ENCODE measurements around the gene CAPZA2. TPM values are rescaled to one million over a fixed set of nuclear protein-coding genes. Genes with fewer than 3 reads are reported as not detected.

CAPZA2 gene
- total RNA-seq, 2 experiments from 2014 or later, result 131 to 135 TPM

DNA sequence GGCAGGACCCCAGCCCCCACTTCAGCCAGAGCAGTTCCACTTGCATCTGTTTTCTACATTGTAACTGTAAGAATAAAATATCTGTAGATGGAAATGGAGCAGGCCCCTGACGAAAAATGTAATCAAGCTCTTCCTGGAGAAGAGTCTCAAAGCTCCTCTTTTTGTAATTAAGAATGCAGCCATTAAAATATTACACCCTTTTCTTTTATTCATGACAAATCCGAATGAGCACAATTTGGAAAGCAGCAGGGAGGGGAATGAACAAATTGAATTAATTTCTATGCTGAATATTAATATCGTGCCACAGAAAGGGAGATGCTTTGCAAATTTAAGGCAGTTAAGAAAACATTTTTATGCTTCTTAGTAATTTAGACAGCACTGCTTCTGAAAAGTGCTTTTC lies 24.8 kb upstream of the CAPZA2 start:
- DNase-seq, result no peak
- Mint-ChIP-seq H3K4me1 (no peaks in the 10 kb centered on the region), H3K4me3 (no peak overlapping the region), H3K27ac (no peak overlapping the region), H3K36me3 (no peaks in the 10 kb centered on the region), H3K9me3 (no peaks in the 10 kb centered on the region), H3K27me3 (peaks cover 16% of the 10 kb centered on the region)
- POLR2A ChIA-PET, result no interaction called here
- no peak for ATAC-seq (ENCODE audit: low read depth)

DNA sequence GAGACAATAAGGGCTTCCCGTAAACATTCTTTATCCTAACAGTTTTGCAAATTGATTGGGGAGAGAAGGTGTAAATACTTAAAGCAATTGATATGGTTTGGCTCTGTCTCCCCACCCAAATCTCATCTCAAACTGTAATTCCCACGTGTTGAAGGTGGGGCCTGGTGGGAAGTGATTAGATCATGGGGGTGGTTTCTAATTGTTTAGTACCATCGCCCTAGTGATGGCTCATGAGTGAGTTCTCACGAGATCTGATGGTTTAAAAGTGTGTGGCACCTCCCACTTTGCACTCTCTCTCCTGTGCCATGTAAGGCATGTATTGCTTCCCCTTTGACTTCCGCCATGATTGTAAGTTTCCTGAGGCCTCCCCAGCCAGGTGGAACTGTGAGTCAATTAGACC lies 22.1 kb upstream of the CAPZA2 start:
- no peaks in the 10 kb centered on the region for H3K36me3 Mint-ChIP-seq
- peaks cover 9% of the 10 kb centered on the region for H3K4me1 Mint-ChIP-seq
- H3K27ac Mint-ChIP-seq, result no peak overlapping the region
- DNase-seq (no peak), ATAC-seq (ENCODE audit: low read depth) (no peak)
- peaks cover 16% of the 10 kb centered on the region for H3K27me3 Mint-ChIP-seq
- POLR2A ChIA-PET, result no interaction called here
- H3K9me3 Mint-ChIP-seq, result no peaks in the 10 kb centered on the region
- no peak overlapping the region for H3K4me3 Mint-ChIP-seq

DNA sequence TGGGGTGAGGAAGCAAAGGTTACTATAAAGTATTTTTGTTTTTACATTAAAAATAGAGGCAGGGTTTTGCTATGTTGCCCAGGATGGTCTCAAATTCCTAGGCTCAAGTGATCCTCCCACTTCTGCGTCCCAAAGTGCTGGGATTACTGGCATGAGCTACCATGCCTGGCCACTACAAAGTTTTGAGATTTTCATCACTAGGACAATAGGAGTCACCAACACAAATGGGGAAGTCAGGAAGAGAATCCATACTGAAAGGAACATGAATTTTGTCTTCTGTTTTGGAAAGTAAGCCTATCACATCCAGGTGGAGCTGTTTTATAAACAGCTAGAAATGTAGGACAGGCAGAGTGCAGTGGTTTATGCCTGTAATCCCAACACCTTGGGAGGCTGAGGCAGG lies 20.0 kb upstream of the CAPZA2 start:
- Mint-ChIP-seq H3K4me1 (peaks cover 9% of the 10 kb centered on the region), H3K9me3 (no peaks in the 10 kb centered on the region), H3K36me3 (no peaks in the 10 kb centered on the region), H3K27me3 (peaks cover 21% of the 10 kb centered on the region), H3K27ac (no peak overlapping the region), H3K4me3 (no peak overlapping the region)
- no peak for DNase-seq
- POLR2A ChIA-PET, result no interaction called here
- ATAC-seq (ENCODE audit: low read depth), result no peak

DNA sequence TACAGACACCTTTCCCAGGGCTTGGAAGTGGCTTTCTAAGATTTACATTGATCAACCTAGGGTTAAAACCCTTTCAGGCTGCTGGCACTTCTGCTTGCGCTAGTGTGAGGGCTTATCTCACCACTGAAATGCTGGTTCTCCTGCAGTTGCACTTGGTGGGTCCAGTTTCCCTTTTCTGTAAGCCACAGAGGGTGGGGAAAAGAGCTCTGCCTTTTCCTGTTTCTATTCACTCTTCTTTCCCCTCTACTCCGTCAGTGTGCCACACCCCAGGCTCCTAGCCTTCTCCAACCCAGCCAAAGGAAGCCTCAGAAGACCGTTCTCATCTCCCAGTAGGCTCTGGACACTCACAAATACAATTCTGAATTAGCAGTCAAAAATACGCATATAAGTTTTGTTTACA lies 19.0 kb upstream of the CAPZA2 start:
- no peaks in the 10 kb centered on the region for H3K9me3 Mint-ChIP-seq
- H3K27me3 Mint-ChIP-seq, result peaks cover 20% of the 10 kb centered on the region
- H3K4me3 Mint-ChIP-seq, result peak overlapping the region; percentile 66
- DNase-seq (no peak), ATAC-seq (ENCODE audit: low read depth) (peak; percentile 26)
- POLR2A ChIA-PET, result no interaction called here
- no peaks in the 10 kb centered on the region for H3K36me3 Mint-ChIP-seq
- no peak overlapping the region for H3K27ac Mint-ChIP-seq
- H3K4me1 Mint-ChIP-seq, result peaks cover 9% of the 10 kb centered on the region

DNA sequence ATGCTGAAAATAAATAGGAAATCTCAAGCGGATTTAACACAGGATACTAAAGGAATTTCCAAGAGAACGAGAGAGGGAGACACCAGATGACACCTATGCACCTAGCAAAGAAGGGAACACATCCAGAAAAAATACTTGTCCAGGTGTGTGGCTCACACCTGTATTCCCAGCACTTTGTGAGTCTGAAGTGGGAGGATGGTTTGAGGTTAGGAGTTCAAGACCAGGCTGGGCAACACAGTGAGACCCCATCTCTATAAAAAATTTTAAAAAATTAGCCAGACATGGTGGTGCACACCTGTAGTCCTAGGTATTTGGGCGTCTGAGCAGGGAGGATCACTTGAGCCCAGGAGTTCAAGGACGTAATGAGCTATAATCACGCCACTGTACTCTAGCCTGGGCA lies 11.2 kb upstream of the CAPZA2 start:
- Mint-ChIP-seq H3K27me3 (peaks cover 35% of the 10 kb centered on the region), H3K36me3 (no peaks in the 10 kb centered on the region), H3K4me3 (no peak overlapping the region), H3K9me3 (no peaks in the 10 kb centered on the region), H3K27ac (no peak overlapping the region), H3K4me1 (peaks cover 3% of the 10 kb centered on the region)
- POLR2A ChIA-PET, result no interaction called here
- DNase-seq, result no peak
- ATAC-seq (ENCODE audit: low read depth), result no peak

DNA sequence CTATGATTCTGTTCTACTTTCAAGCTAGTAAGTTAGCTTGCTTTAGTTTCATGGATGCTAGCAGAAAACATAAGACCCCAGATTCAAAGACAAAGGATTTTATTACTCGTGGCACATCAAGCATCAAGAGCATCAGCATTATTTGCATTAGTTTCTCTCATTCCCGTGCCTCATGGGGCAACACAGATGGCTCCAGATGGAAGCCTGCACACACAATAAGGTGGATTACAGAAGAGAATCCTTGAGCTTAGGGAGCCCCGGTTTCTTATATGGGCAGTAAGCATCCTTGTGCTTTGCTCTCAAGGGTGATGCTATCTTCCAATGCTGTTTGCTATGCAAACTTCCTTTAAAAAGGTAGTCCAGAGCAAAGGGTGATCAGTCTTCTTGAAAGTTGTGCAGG lies 10.7 kb upstream of the CAPZA2 start:
- POLR2A ChIA-PET, result no interaction called here
- Mint-ChIP-seq H3K27me3 (peaks cover 32% of the 10 kb centered on the region), H3K27ac (no peak overlapping the region), H3K4me1 (peaks cover 3% of the 10 kb centered on the region), H3K4me3 (no peak overlapping the region), H3K9me3 (no peaks in the 10 kb centered on the region), H3K36me3 (no peaks in the 10 kb centered on the region)
- DNase-seq (no peak), ATAC-seq (ENCODE audit: low read depth) (no peak)

DNA sequence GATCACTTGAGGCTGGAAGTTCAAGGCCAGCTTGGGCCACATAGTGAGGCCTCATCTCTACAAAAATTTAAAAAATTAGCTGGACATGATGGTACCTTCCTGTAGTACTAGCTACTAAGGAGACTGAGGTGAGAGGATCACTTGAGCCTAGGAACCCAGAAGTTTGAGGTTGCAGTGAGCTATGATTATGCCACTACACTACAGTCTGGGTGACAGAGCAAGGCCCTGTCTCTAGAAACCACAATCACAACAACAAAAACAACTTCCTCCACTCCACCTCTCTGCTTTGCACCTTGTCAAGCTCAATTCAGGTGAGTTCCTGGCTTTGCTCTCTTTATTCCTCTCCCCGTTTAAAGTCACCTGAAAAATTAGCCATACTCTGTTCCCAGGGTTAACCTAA lies 8.3 kb upstream of the CAPZA2 start:
- ATAC-seq (ENCODE audit: low read depth), result peak; percentile 26
- H3K4me3 Mint-ChIP-seq, result no peak overlapping the region
- H3K9me3 Mint-ChIP-seq, result no peaks in the 10 kb centered on the region
- no peak for DNase-seq
- no peak overlapping the region for H3K27ac Mint-ChIP-seq
- POLR2A ChIA-PET, result no interaction called here
- peaks cover 3% of the 10 kb centered on the region for H3K4me1 Mint-ChIP-seq
- H3K27me3 Mint-ChIP-seq, result peaks cover 46% of the 10 kb centered on the region
- no peaks in the 10 kb centered on the region for H3K36me3 Mint-ChIP-seq

DNA sequence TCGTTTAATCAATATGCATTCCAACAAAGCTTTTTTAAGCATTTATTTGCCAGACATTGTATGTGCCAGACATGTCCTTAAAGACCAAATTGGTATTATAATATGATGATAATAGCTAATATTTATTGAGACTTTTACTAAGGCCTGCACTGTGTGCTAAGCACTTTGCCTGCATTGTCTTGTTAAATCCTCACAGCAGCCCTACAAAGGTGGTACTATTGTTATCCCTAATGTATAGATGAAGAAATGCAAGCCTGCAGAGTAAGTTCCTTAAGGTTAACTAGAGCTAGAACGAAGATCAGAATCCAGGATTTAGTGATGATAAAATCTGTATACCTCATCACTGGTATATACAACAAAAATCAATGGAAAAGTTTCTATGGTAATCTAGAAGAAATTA lies 5.3 kb upstream of the CAPZA2 start:
- peaks cover 31% of the 10 kb centered on the region for H3K27me3 Mint-ChIP-seq
- no peaks in the 10 kb centered on the region for H3K9me3 Mint-ChIP-seq
- DNase-seq, result no peak
- peaks cover 8% of the 10 kb centered on the region for H3K4me1 Mint-ChIP-seq
- no peak for ATAC-seq (ENCODE audit: low read depth)
- H3K27ac Mint-ChIP-seq, result no peak overlapping the region
- no peak overlapping the region for H3K4me3 Mint-ChIP-seq
- no peaks in the 10 kb centered on the region for H3K36me3 Mint-ChIP-seq
- POLR2A ChIA-PET, result no interaction called here

DNA sequence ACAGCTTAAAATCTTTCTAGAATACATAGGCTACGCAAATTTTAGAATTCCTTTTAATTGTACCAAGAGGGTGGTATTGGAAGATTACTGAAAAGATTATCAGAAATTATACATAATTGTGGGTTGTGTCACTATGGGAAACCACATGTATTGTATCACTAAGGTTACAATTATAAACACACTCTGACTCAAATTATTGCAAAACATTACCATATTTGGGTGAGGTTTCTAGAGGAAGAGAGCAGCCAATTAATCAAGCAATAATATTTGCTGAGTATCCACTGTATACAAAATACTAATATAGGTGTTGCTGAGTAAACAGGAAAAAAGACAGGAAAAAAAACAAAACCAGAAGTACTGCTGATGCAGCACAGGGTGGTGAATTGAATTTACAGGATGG lies 3.1 kb upstream of the CAPZA2 start:
- DNase-seq (no peak), ATAC-seq (ENCODE audit: low read depth) (no peak)
- Mint-ChIP-seq H3K9me3 (no peaks in the 10 kb centered on the region), H3K4me1 (peaks cover 14% of the 10 kb centered on the region), H3K27me3 (peaks cover 26% of the 10 kb centered on the region), H3K36me3 (peaks cover 3% of the 10 kb centered on the region), H3K4me3 (no peak overlapping the region), H3K27ac (no peak overlapping the region)
- POLR2A ChIA-PET, result interaction anchor here (0.7 kb wide), 1 partner anchor 246 kb away, joined by 3 read pairs; no protein-coding TSS in a partner anchor

DNA sequence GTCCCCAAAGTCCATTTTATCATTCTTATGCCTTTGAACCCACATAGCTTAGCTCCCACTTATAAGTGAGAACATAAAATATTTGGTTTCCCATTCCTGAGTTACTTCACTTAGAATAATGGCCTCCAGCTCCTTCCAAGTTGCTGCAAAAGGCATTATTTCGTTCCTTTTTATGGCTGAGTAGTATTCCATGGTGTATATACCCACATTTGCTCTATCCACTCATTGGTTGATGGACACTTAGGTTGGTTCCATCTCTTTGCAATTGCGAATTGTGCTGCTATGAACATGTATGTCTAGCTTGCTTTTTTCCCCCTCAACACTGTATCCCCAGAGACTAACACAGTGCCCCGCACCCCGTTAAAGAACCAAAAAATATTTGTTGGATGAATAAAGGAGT lies 670 bp upstream of the CAPZA2 start:
- no peaks in the 10 kb centered on the region for H3K9me3 Mint-ChIP-seq
- ATAC-seq (ENCODE audit: low read depth) (no peak), DNase-seq (no peak)
- H3K4me3 Mint-ChIP-seq, result peak overlapping the region; percentile 72
- H3K27ac Mint-ChIP-seq, result peak overlapping the region; percentile 71
- H3K27me3 Mint-ChIP-seq, result peaks cover 19% of the 10 kb centered on the region
- POLR2A ChIA-PET, result no interaction called here
- peaks cover 21% of the 10 kb centered on the region for H3K4me1 Mint-ChIP-seq
- H3K36me3 Mint-ChIP-seq, result peaks cover 4% of the 10 kb centered on the region

DNA sequence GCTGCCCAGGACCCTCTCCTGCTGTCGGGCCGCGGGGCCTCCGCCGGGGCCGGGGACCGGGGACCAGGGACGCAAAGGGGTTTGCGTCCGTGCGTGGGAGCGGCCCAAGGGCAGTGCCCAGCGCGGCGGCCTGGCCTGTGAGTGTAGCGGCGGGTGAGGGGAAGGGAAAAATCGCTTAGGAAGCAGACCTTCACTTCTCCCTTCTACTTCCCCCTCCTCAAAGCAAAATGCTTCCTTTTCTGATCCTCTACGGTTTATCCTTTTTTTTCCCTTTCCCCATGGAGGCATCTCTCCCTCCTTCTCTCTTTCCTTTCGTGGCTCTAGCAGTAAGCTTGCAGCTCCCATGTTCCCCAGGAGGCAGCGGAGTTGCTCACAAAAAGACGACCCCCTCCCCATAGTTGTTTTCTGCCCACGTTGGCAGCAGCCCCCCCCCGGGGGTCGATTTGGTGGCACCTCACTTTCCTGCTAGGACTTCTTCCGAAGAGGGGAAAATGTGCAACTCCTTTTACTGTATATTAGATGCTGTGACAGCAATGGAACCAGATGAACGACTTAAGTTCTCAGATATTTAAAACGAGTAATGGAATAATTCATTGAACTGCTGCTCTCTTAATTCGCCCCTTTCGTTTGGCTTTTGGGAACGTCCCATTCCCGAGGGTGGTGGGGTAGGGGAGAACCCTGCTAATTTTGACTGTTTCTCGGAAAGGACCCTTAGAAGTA lies 724 bp downstream of the CAPZA2 start:
- peaks cover 11% of the 10 kb centered on the region for H3K36me3 Mint-ChIP-seq
- ATAC-seq (ENCODE audit: low read depth), result no peak
- no peaks in the 10 kb centered on the region for H3K9me3 Mint-ChIP-seq
- POLR2A ChIA-PET, result no interaction called here
- H3K4me1 Mint-ChIP-seq, result peaks cover 25% of the 10 kb centered on the region
- peaks cover 9% of the 10 kb centered on the region for H3K27me3 Mint-ChIP-seq
- peak; percentile 37 for DNase-seq
- peak overlapping the region; percentile 95 for H3K27ac Mint-ChIP-seq
- H3K4me3 Mint-ChIP-seq, result peak overlapping the region; percentile 98

DNA sequence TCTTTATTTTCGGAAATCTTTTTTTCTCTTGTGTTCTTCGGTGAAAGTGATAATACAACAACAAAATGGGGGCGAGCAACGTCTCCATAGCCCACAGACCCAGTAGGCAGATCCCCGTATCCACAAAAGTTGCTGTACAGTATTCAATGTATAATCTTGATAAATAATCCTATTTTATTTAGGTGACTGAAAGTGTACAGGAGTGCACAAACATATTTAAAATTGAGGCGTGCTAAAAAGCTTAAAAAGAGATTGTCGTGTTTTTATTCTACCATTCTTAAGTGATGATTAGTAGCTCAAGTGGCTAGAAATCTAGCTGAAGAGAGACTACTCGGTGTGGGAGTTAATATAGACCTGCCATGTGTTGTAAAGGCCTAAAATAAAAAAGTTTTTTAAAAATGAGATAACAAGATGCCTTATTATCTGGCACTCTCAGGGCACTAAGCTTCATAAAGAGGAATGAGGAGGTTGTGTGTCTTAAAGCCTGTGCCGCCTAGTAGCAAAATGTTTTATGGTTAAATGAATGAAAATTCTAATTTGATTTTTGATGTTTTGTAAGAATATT lies 1.6 kb downstream of the CAPZA2 start:
- ATAC-seq (ENCODE audit: low read depth), result no peak
- Mint-ChIP-seq H3K27ac (peak overlapping the region; percentile 95), H3K27me3 (peaks cover under 1% of the 10 kb centered on the region), H3K9me3 (no peaks in the 10 kb centered on the region), H3K4me3 (peak overlapping the region; percentile 98), H3K36me3 (peaks cover 12% of the 10 kb centered on the region), H3K4me1 (peaks cover 25% of the 10 kb centered on the region)
- POLR2A ChIA-PET, result interaction anchor here (0.6 kb wide), 1 partner anchor 87 kb away, joined by 6 read pairs; no protein-coding TSS in a partner anchor
- DNase-seq, result no peak

DNA sequence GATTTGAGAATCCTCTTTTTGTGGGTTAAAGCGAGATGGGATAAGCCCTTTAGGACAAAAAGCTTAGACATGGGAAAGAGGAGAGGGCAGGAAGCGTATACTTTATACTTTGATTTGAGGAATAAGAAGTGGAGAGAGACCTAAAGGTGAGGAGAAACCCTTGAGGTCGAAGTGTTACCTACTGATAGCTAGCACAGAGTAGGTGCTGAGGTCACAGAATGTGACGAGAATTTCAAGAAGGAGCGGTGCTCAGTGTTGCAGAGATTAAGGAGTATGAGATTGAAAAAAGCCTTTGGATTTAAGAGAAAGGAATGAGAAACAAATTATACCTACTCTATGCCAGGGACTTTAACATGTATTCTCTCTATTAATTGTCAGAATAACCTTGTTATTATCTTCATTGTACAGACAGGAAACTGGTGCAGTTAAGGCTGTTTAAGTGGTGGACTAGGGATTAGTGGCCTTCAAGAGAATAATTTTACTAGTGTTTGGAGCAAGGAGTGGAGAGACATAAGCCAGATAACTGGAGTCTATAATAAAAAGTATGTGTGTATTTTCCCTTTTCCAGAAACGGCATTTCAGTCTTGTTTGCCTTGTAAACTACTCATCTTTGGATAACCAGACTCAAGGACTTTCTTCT lies 8.8 kb downstream of the CAPZA2 start:
- DNase-seq, result no peak
- H3K4me3 Mint-ChIP-seq, result no peak overlapping the region
- H3K27me3 Mint-ChIP-seq, result no peaks in the 10 kb centered on the region
- no peak overlapping the region for H3K27ac Mint-ChIP-seq
- POLR2A ChIA-PET, result no interaction called here
- no peaks in the 10 kb centered on the region for H3K9me3 Mint-ChIP-seq
- ATAC-seq (ENCODE audit: low read depth), result no peak
- peaks cover 21% of the 10 kb centered on the region for H3K36me3 Mint-ChIP-seq
- peaks cover 35% of the 10 kb centered on the region for H3K4me1 Mint-ChIP-seq

DNA sequence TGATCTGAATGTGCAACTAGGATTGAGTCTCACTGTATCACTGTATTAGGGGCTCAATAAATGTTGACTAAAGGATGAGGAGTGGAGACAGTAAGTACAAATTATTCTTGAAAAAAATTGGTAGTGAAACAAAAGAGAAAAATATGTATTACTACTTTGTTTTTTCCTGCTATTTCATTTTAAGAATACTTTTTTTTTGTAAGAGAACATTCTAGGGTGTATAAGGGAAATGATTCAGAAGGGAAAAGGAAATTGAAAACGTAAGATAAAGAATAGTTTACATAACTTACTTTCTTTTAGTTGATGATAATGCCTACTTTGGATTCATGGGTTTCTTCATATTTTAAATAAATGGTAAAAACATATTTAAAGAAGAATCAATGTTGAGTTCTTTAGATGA lies 9.6 kb downstream of the CAPZA2 start:
- H3K27me3 Mint-ChIP-seq, result no peaks in the 10 kb centered on the region
- POLR2A ChIA-PET, result no interaction called here
- no peak for DNase-seq
- ATAC-seq (ENCODE audit: low read depth), result no peak
- peak overlapping the region; percentile 44 for H3K4me3 Mint-ChIP-seq
- H3K4me1 Mint-ChIP-seq, result peaks cover 35% of the 10 kb centered on the region
- H3K9me3 Mint-ChIP-seq, result no peaks in the 10 kb centered on the region
- H3K27ac Mint-ChIP-seq, result peak overlapping the region; percentile 30
- peaks cover 21% of the 10 kb centered on the region for H3K36me3 Mint-ChIP-seq

Measured in activated naive CD8-positive, alpha-beta T cell treated with anti-CD3 and anti-CD28 coated beads, Interleukin-2, amount 10 ng/mL, durations not matched to agents 7 days and 5 days (primary cell).